ENCODE data around the gene TRIM15.

Gene TRIM15

DNA sequence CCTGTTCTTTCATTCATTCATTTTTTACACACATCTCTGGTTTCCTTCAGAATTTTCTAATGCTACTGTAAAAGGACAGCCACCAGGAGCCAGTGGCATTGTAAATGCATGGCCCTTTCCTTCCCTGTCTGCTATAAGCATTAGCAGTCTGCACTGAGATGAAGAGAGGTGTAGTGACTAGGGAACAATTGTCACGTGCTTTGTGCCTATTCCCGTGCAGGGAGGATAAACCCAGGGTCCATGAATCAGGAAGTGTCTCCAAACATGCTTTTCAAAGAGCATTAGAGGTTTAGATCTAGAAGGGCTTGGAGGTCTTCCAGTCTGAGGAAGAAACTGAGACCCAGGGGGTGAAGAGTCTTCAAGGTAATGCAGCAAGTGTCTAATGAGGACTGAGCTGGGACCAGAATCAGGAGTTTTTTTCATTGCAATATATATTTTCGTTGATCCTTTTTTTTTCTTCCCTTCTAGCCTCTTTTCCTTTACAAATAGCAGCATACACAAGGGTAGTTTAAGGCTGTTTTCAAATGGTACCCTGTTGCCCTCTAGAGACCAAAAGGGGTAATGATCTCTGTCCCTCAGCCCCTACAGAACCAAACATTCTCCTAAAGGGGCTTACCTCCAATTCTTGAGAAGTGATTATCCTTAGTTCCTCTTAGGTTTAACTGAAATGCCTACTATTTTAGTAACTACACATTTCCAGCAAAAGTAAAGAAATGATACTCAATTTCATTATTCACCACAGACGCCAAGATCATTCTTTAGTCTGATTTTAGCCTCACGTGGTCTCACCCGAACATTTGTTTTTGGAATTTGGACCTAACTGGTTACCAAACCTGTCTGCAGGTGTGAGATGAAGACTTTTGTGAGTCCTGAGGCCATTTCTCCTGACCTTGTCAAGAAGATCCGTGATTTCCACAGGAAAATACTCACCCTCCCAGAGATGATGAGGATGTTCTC, 6.6 kb downstream of the TRIM15 start:
- H3K4me2 ChIP-seq (ENCODE audit: low read length) = no peak overlapping the region
- no peak overlapping the region for H2AFZ ChIP-seq (ENCODE audit: low read length)

DNA sequence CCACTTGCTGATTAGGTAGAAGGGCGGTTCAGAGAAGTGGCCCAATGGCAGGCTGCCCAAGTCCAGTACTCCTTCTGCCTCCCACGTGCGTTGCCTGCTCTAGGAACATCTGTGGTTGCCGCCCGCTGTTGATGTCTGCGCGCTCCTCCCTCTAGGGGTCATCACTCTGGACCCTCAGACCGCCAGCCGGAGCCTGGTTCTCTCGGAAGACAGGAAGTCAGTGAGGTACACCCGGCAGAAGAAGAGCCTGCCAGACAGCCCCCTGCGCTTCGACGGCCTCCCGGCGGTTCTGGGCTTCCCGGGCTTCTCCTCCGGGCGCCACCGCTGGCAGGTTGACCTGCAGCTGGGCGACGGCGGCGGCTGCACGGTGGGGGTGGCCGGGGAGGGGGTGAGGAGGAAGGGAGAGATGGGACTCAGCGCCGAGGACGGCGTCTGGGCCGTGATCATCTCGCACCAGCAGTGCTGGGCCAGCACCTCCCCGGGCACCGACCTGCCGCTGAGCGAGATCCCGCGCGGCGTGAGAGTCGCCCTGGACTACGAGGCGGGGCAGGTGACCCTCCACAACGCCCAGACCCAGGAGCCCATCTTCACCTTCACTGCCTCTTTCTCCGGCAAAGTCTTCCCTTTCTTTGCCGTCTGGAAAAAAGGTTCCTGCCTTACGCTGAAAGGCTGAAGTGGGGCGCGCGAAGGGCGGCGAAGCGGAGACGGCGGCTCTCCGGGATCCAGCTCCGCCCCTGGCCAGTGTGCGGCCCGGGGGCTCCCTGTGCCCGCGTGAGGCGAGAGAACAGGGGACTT, 8.5 kb downstream of the TRIM15 start:
- H2AFZ ChIP-seq (ENCODE audit: low read length) = no peak overlapping the region
- no peak overlapping the region for H3K27ac ChIP-seq (ENCODE audit: low read depth, low read length, poor library complexity, severe bottlenecking)
- no peaks in the 10 kb centered on the region for H3K36me3 ChIP-seq (ENCODE audit: insufficient read depth, low read length)
- H3K4me2 ChIP-seq (ENCODE audit: low read length) = peak overlapping the region; percentile 37; the same call in 1 of the 2 replicates
- H3K4me3 ChIP-seq (ENCODE audit: low read depth, low read length, poor library complexity, severe bottlenecking) = no peak overlapping the region
- no peaks in the 10 kb centered on the region for H3K9me2 ChIP-seq (ENCODE audit: low read depth, low read length)
- no peaks in the 10 kb centered on the region for H3K4me1 ChIP-seq (ENCODE audit: insufficient read depth, low read length, severe bottlenecking)
- no peaks in the 10 kb centered on the region for H3K27me3 ChIP-seq (ENCODE audit: insufficient read depth, low read length)
- H3K9me3 ChIP-seq (ENCODE audit: low read length) = no peaks in the 10 kb centered on the region
- no peaks in the 10 kb centered on the region for H3F3A ChIP-seq (ENCODE audit: insufficient read depth, low read length)
- TF ChIP-seq, protein P1, sequence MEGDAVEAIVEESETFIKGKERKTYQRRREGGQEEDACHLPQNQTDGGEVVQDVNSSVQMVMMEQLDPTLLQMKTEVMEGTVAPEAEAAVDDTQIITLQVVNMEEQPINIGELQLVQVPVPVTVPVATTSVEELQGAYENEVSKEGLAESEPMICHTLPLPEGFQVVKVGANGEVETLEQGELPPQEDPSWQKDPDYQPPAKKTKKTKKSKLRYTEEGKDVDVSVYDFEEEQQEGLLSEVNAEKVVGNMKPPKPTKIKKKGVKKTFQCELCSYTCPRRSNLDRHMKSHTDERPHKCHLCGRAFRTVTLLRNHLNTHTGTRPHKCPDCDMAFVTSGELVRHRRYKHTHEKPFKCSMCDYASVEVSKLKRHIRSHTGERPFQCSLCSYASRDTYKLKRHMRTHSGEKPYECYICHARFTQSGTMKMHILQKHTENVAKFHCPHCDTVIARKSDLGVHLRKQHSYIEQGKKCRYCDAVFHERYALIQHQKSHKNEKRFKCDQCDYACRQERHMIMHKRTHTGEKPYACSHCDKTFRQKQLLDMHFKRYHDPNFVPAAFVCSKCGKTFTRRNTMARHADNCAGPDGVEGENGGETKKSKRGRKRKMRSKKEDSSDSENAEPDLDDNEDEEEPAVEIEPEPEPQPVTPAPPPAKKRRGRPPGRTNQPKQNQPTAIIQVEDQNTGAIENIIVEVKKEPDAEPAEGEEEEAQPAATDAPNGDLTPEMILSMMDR (IDR thresholded peaks at IDR 0.05; ENCODE audit: low read length) = no peak
- TF ChIP-seq EZH2 (IDR thresholded peaks at IDR 0.05; ENCODE audit: borderline replicate concordance, low read length) = no peak
- no peaks in the 10 kb centered on the region for H3K79me2 ChIP-seq (ENCODE audit: insufficient read depth, low read length)
- no peaks in the 10 kb centered on the region for H4K20me1 ChIP-seq (ENCODE audit: insufficient read depth, low read length)
- H3K9ac ChIP-seq (ENCODE audit: low read length) = no peak overlapping the region

More for the DNA sequence above, 6.6 kb downstream of the TRIM15 start:
- Histone ChIP-seq H3K4me3 (ENCODE audit: low read depth, low read length, poor library complexity, severe bottlenecking) (no peak overlapping the region), H3K9me3 (ENCODE audit: low read length) (no peaks in the 10 kb centered on the region), H3K27ac (ENCODE audit: low read depth, low read length, poor library complexity, severe bottlenecking) (no peak overlapping the region), H3K9ac (ENCODE audit: low read length) (no peak overlapping the region), H3K36me3 (ENCODE audit: insufficient read depth, low read length) (no peaks in the 10 kb centered on the region), H3F3A (ENCODE audit: insufficient read depth, low read length) (no peaks in the 10 kb centered on the region), H3K4me1 (ENCODE audit: insufficient read depth, low read length, severe bottlenecking) (no peaks in the 10 kb centered on the region), H3K27me3 (ENCODE audit: insufficient read depth, low read length) (no peaks in the 10 kb centered on the region), H3K79me2 (ENCODE audit: insufficient read depth, low read length) (no peaks in the 10 kb centered on the region), H3K9me2 (ENCODE audit: low read depth, low read length) (no peaks in the 10 kb centered on the region), H4K20me1 (ENCODE audit: insufficient read depth, low read length) (no peaks in the 10 kb centered on the region)
- no peak for TF ChIP-seq EZH2 (IDR thresholded peaks at IDR 0.05; ENCODE audit: borderline replicate concordance, low read length)
- TF ChIP-seq, protein P1 (IDR thresholded peaks at IDR 0.05; ENCODE audit: low read length) = peak; percentile 81

DNA sequence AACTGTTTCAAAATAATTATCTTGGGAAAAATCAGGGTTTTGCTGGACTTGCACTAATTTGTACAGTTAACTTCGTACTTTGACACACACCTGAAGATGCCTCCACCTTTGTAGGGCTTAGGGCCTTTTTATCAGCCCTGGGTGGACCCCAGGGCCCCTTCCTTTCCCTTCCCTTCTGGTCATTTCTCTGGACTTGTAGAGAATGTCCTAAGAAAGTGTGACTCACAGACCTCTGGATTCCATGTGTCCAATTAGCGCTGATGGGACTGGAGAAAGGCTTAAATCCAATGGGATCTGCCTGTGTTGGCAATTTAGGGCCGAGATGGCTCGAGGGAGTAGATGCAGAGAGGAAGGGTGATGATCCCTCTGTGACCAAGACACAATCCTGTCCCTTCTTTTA, 9.3 kb downstream of the TRIM15 start:
- Histone ChIP-seq H3K27me3 (ENCODE audit: insufficient read depth, low read length) (no peaks in the 10 kb centered on the region), H3K9ac (ENCODE audit: low read length) (no peak overlapping the region), H3K27ac (ENCODE audit: low read depth, low read length, poor library complexity, severe bottlenecking) (no peak overlapping the region), H4K20me1 (ENCODE audit: insufficient read depth, low read length) (no peaks in the 10 kb centered on the region), H3K9me3 (ENCODE audit: low read length) (no peaks in the 10 kb centered on the region), H3K4me2 (ENCODE audit: low read length) (no peak overlapping the region), H3K79me2 (ENCODE audit: insufficient read depth, low read length) (no peaks in the 10 kb centered on the region), H2AFZ (ENCODE audit: low read length) (no peak overlapping the region), H3K4me1 (ENCODE audit: insufficient read depth, low read length, severe bottlenecking) (no peaks in the 10 kb centered on the region), H3K4me3 (ENCODE audit: low read depth, low read length, poor library complexity, severe bottlenecking) (no peak overlapping the region), H3F3A (ENCODE audit: insufficient read depth, low read length) (no peaks in the 10 kb centered on the region), H3K9me2 (ENCODE audit: low read depth, low read length) (no peaks in the 10 kb centered on the region), H3K36me3 (ENCODE audit: insufficient read depth, low read length) (no peaks in the 10 kb centered on the region)
- TF ChIP-seq, protein P1 (IDR thresholded peaks at IDR 0.05; ENCODE audit: low read length) = no peak
- TF ChIP-seq EZH2 (IDR thresholded peaks at IDR 0.05; ENCODE audit: borderline replicate concordance, low read length) = no peak
